ENCODE data around the gene KCNMB2.

GRCh38 chr3:178709051-178709450 lies 172.8 kb downstream of the KCNMB2 start:
- no peak for TF ChIP-seq POLR2A (IDR thresholded peaks at IDR 0.05)
- TF ChIP-seq CTCF (IDR thresholded peaks at IDR 0.05): no peak

Data from right lobe of liver (tissue), 4 donors.